Suppressor macrophage (primary cell): ENCODE results near the gene NCK2.

ENCODE experiments used
- DNase-seq, 4 experiments: peaks; one replicate each; pipeline ENCODE4 v3.0.0-alpha.2; 2020 to 2022

Gene NCK2

DNA sequence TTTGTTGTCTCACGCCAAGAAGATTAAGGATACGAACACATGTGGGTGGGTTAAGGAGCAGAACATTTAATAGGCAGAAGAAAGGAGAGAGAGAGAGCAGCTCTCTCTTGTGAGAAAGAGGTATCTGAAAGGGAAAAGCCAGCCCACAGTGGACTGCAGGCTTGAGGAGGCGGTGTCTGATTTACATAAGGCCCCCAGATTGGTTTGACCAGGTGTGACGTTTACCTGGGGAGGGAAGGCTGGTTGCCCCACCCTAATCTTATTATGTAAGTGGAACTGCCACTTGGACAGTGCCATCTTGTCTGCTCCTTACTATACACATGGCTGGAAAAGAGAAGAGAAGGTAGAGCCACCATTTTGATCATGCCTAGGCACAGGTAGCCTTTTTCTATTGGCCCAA is 189.2 kb downstream of the NCK2 start:
- DNase-seq, result no peak

- no peak for DNase-seq
Observed at GRCh38 chr2:105934467-105934866, 189.8 kb downstream of the NCK2 start.

DNA sequence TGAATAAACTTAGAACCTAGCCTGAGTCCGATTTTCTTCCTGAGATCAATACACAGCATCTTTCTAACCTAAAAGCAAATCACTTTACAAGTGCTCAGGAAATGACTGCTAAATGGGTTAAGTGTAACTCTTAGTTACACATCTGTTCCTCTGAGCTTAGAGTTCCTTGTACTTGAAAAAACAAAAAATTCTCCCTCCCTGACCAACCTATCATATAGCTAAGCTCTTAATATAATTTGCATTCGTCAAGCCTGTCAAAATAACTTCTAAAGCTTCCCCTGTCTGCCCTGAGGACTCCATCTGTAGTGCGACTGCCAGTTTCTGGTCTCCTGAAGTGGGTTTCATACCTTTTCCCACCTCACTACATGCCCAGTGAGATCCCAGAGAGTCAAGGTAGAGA is 190.4 kb downstream of the NCK2 start:
- DNase-seq, result no peak

DNA sequence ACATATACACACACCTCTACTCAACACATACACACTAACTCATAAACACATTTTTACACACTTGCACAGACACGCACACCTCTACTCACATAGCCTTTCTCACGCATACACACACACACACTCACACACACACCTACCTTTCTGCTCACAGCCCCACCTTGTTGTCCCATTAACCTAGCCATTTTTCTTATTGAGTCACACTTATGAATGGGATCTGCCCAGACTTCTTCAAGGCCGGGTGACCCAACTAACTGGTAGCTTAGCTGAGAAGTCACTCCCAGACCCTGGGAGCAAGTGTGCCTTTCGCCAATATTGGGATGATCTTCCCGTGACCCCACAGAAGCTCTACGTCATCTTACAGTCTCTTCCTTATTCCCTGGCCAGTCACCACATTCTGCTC is 192.2 kb downstream of the NCK2 start:
- DNase-seq, result no peak

GRCh38 chr2:105937498-105938097 is 192.9 kb downstream of the NCK2 start:
- no peak for DNase-seq
